ENCODE measurements around the gene THSD4.

DNA sequence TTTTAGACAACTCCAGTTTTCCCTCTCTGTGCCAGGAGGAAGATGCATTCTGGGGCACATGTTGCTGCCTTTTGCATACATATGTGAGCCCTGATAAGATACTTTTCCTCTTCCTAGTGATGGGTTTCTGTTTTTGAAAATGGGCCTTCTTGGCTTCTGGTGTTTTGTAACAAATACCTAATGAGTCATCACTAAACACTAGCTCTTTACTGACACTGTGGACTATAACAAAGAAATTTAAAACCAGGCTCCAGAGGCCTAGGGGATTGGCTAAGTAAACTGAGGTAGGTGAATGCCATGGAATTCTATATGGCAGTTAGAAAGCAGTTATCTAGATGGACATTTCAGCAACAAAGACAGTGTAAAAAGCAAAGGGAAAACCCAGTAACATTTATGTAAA is 601.7 kb downstream of the THSD4 start:
- TF ChIP-seq, protein P1, sequence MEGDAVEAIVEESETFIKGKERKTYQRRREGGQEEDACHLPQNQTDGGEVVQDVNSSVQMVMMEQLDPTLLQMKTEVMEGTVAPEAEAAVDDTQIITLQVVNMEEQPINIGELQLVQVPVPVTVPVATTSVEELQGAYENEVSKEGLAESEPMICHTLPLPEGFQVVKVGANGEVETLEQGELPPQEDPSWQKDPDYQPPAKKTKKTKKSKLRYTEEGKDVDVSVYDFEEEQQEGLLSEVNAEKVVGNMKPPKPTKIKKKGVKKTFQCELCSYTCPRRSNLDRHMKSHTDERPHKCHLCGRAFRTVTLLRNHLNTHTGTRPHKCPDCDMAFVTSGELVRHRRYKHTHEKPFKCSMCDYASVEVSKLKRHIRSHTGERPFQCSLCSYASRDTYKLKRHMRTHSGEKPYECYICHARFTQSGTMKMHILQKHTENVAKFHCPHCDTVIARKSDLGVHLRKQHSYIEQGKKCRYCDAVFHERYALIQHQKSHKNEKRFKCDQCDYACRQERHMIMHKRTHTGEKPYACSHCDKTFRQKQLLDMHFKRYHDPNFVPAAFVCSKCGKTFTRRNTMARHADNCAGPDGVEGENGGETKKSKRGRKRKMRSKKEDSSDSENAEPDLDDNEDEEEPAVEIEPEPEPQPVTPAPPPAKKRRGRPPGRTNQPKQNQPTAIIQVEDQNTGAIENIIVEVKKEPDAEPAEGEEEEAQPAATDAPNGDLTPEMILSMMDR (IDR thresholded peaks at IDR 0.05; ENCODE audit: low read depth, low read length) = no peak
- TF ChIP-seq EZH2phosphoT487 (IDR thresholded peaks at IDR 0.05; ENCODE audit: low read depth) = no peak

Measured in OCI-LY3 (cell line).